Gastrocnemius medialis (tissue), 4 donors: ENCODE results near the gene PDE3B. TPM values are rescaled to one million over a fixed set of nuclear protein-coding genes. Genes with fewer than 3 reads are reported as not detected.
"Not testable (repeated sequence)": the region's sequence is repeated elsewhere in the genome, so short reads cannot be mapped to it uniquely, and the experiment has no call there.

ENCODE experiments used
- ATAC-seq, 2 donors: fragments of 150-250 bp; one replicate each; pipeline ENCODE4 v1.9.1; 2016
- DNase-seq, 2 donors: peaks; one replicate each; pipeline ENCODE4 v3.0.0-alpha.2; 2019
- H3K27ac ChIP-seq, 4 donors: fragments of 200-600 bp; sonication (generic); 1 replicate in 1 of 4; 2 replicates in 3 of 4; pipeline ENCODE4 v1.5.1; 2016 to 2018; ENCODE audit warnings: mild to moderate bottlenecking in 2 of 4, moderate library complexity in 1 of 4
- H3K27me3 ChIP-seq, 3 donors: fragments of 200-600 bp; sonication (generic) in 2 of 3; 1 replicate in 1 of 3; 2 replicates in 2 of 3; pipeline versions ENCODE4 v1.5.1 to v1.6.0; 2016 to 2019; ENCODE audit warnings: mild to moderate bottlenecking in 1 of 3, moderate library complexity in 1 of 3
- H3K36me3 ChIP-seq, 2 donors: fragments of 200-600 bp; sonication (generic) in 1 of 2; one replicate each; pipeline ENCODE4 v1.5.1; 2017 to 2018
- H3K4me1 ChIP-seq, 2 donors: fragments of 200-600 bp; sonication (generic) in 1 of 2; one replicate each; pipeline ENCODE4 v1.5.1; 2016 to 2017; ENCODE audit warnings: mild to moderate bottlenecking in 2 of 2
- H3K4me3 ChIP-seq, 4 donors: fragments of 200-600 bp; sonication (generic) in 3 of 4; 1 replicate in 1 of 4; 2 replicates in 3 of 4; pipeline ENCODE4 v1.5.1; 2016 to 2019; ENCODE audit warnings: mild to moderate bottlenecking in 2 of 4
- H3K9me3 ChIP-seq, 3 donors: fragments of 200-600 bp; sonication (generic) in 2 of 3; 1 replicate in 1 of 3; 2 replicates in 2 of 3; pipeline ENCODE4 v1.5.1; 2016 to 2019
- POLR2A ChIP-seq, 2 donors: fragments of 450-650 bp; IDR thresholded peaks; one replicate each; pipeline ENCODE4 v1.6.1; 2017; ENCODE audit warnings: antibody characterized with exemption in 2 of 2, mild to moderate bottlenecking in 2 of 2, moderate library complexity in 2 of 2
- in situ Hi-C, 4 donors: fragments of 200-750 bp; cut with MboI; loops; one replicate each; pipeline versions ENCODE4 v1.15.0 to v1.8.0; 2017; ENCODE audit warnings: low sequenced_read_pairs in 4 of 4
- intact Hi-C: fragments of 100-400 bp; cut with DNase I; formaldehyde crosslinking; loops from one replicate; pipeline ENCODE4 v1.15.1; 2023; ENCODE audit warnings: low total_unique reads
- total RNA-seq, 4 donors: library from RNA; depleted of rRNA; stranded (reverse); fragments of >200 nt; gene quantifications; one replicate each; pipeline versions ENCODE4 v1.1.0 to v1.2.3, GENCODE V29; 2016
- TF ChIP-seq, protein P1 (sequence below), 5 experiments: fragments of 450-650 bp in 3 of 5; fragments of 200-600 bp in 2 of 5; sonication (generic) in 2 of 5; IDR thresholded peaks in 4 of 5; conservative IDR thresholded peaks in 1 of 5; 1 replicate in 4 of 5; 2 replicates in 1 of 5; pipeline ENCODE4 v1.5.1; 2016 to 2019; ENCODE audit warnings: antibody characterized with exemption in 5 of 5, mild to moderate bottlenecking in 3 of 5, moderate library complexity in 3 of 5

Gene PDE3B
- total RNA-seq, 4 donors from 2014 or later = 0.39 to 1.1 (median 0.76) TPM

DNA sequence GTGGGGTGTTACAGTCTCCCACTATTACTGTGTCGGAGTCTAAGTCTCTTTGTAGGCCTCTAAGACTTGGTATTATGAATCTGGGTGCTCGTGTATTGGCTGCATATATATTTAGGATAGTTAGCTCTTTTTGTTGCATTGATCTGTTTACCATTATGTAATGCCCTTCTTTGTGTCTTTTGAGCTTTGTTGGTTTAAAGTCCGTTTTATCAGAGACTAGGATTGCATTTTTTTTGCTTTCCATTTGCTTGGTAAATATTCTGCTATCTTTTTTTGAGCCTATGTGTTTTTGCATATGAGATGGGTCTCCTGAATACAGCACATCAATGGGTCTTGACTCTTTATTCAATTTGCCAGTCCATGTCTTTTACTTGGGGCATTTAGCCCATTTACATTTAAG lies 97.6 kb downstream of the PDE3B start:
- Histone ChIP-seq H3K36me3 (no peaks in the 10 kb centered on the region), H3K27ac (no peak overlapping the region), H3K9me3 (no peaks in the 10 kb centered on the region), H3K4me1 (no peaks in the 10 kb centered on the region), H3K4me3 (no peak overlapping the region), H3K27me3 (no peaks in the 10 kb centered on the region)
- TF ChIP-seq POLR2A (IDR thresholded peaks at IDR 0.05) = no peak
- TF ChIP-seq, protein P1, sequence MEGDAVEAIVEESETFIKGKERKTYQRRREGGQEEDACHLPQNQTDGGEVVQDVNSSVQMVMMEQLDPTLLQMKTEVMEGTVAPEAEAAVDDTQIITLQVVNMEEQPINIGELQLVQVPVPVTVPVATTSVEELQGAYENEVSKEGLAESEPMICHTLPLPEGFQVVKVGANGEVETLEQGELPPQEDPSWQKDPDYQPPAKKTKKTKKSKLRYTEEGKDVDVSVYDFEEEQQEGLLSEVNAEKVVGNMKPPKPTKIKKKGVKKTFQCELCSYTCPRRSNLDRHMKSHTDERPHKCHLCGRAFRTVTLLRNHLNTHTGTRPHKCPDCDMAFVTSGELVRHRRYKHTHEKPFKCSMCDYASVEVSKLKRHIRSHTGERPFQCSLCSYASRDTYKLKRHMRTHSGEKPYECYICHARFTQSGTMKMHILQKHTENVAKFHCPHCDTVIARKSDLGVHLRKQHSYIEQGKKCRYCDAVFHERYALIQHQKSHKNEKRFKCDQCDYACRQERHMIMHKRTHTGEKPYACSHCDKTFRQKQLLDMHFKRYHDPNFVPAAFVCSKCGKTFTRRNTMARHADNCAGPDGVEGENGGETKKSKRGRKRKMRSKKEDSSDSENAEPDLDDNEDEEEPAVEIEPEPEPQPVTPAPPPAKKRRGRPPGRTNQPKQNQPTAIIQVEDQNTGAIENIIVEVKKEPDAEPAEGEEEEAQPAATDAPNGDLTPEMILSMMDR (IDR thresholded peaks at IDR 0.05 in 4 of 5, conservative IDR thresholded peaks at IDR 0.05 in 1 of 5) = no peak
- ATAC-seq (no peak), DNase-seq (no peak)
- intact Hi-C loops (no loop called here), in situ Hi-C loops (no loop called here)

DNA sequence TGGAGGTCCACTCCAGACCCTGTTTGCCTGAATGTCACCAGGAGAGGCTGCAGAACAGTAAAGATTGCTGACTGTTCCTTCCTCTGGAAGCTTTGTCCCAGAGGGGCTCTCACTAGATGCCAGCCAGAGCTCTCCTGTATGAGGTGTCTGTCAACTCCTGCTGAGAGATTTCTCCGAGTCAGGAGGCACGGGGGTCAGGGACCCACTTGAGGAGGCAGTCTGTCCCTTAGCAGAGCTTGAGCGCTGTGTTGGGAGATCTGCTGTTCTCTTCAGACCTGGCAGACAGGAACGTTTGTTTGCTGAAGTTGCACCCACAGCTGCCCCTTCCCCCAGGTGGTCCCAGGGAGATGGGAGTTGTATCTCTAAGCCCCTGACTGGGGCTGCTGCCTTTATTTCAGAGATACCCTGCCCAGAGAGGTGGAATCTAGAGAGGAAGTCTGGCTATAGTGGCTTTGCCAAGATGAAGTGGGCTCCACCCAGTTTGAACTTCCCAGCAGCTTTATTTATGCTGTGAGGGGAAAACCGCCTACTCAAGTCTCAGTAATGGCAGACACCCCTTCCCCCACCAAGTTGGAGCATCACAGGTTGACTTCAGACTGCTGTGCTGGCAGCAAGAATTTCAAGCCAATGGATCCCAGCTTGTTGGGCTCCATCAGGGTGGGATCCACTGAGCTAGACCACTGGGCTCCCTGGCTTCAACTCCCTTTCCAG lies 99.4 kb downstream of the PDE3B start:
- in situ Hi-C loops (no loop called here), intact Hi-C loops (no loop called here)
- no peak for DNase-seq
- no peaks in the 10 kb centered on the region for H3K27me3 ChIP-seq
- ATAC-seq = no peak
- H3K4me1 ChIP-seq = no peaks in the 10 kb centered on the region
- H3K9me3 ChIP-seq = no peaks in the 10 kb centered on the region
- no peaks in the 10 kb centered on the region for H3K36me3 ChIP-seq
- TF ChIP-seq POLR2A (IDR thresholded peaks at IDR 0.05) = no peak
- TF ChIP-seq, protein P1 (IDR thresholded peaks at IDR 0.05 in 4 of 5, conservative IDR thresholded peaks at IDR 0.05 in 1 of 5) = no peak
- no peak overlapping the region for H3K4me3 ChIP-seq
- H3K27ac ChIP-seq = no peak overlapping the region

DNA sequence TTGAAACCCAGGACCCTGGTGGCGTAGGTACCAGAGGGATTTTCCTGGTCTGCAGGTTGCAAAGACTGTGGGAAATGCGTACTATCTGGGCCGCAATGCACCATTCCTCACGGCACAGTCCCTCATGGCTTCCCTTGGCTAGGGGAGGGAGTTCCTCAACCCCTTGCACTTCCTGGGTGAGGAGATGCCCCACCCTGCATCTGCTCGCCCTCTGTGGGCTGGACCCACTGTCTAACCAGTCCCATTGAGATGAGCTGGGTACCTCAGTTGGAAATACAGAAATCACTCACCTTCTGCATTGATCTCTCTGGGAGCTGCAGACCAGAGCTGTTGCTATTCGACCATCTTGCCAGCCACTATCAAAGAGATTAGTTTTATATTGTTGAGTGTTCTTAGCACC lies 100.1 kb downstream of the PDE3B start:
- not testable (repeated sequence) for ATAC-seq

DNA sequence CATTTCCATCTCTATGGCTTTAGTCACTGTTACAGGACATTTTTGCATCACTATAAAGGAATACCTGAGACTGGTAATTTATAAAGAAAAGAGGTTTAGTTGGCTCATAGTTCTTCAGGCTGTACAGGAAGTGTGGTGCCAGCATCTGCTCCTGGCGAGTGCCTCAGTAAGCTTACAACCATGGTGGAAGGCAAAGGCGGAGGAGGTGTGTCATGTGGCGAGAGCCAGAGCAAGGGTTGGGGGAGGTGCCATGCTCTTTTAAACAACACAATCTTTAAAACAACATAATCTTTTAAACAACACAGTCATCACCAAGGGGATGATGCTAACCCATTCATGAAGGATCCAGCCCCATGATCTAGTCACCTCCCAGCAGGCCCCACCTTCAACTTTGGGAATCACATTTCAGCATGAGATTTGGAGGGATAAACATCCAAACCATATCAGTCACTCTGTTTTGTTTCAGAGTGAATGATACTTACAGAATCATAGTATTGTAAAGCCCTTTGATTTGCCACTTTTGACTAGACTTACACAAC lies 103.3 kb downstream of the PDE3B start:
- in situ Hi-C loops (no loop called here), intact Hi-C loops (no loop called here)
- no peak for TF ChIP-seq POLR2A (IDR thresholded peaks at IDR 0.05)
- TF ChIP-seq, protein P1 (IDR thresholded peaks at IDR 0.05 in 4 of 5, conservative IDR thresholded peaks at IDR 0.05 in 1 of 5) = no peak
- no peaks in the 10 kb centered on the region for H3K9me3 ChIP-seq
- H3K4me1 ChIP-seq = no peaks in the 10 kb centered on the region
- DNase-seq (no peak), ATAC-seq (no peak)
- no peaks in the 10 kb centered on the region for H3K27me3 ChIP-seq
- H3K36me3 ChIP-seq = no peaks in the 10 kb centered on the region
- no peak overlapping the region for H3K27ac ChIP-seq
- H3K4me3 ChIP-seq = no peak overlapping the region

More for the DNA sequence above, 100.1 kb downstream of the PDE3B start:
- H3K4me3 ChIP-seq, intact Hi-C loops, H3K27ac ChIP-seq, H3K27me3 ChIP-seq, in situ Hi-C loops, H3K9me3 ChIP-seq, H3K4me1 ChIP-seq, DNase-seq, H3K36me3 ChIP-seq: not testable (repeated sequence)

DNA sequence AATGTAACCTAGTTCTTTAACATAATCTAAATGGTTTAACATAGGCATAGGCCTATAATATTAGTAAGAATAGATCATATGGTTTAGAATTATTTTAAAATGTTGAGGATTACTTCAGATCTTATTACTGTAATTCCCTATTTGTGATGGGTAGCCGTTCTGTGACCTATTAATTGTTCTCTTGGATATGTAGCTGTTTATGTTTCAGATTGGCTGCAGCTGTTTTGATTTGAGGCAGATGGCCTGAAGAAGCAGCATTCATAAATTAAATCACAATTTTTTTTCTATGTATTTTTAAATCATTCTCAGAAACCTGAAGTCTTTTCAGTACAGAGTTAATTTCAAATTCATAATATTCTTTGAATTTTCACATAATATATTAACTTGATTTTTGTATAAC lies 104.5 kb downstream of the PDE3B start:
- TF ChIP-seq, protein P1 (IDR thresholded peaks at IDR 0.05 in 4 of 5, conservative IDR thresholded peaks at IDR 0.05 in 1 of 5) = no peak
- no peak for TF ChIP-seq POLR2A (IDR thresholded peaks at IDR 0.05)

More for the DNA sequence above, 104.5 kb downstream of the PDE3B start:
- H3K4me3 ChIP-seq = no peak overlapping the region
- intact Hi-C loops = no loop called here
- no peaks in the 10 kb centered on the region for H3K4me1 ChIP-seq
- H3K27ac ChIP-seq = no peak overlapping the region
- in situ Hi-C loops = no loop called here
- ATAC-seq = no peak
- H3K36me3 ChIP-seq = no peaks in the 10 kb centered on the region
- H3K27me3 ChIP-seq = no peaks in the 10 kb centered on the region
- H3K9me3 ChIP-seq = no peaks in the 10 kb centered on the region
- DNase-seq = no peak
